ENCODE measurements around the gene CDS1. TPM values are rescaled to one million over a fixed set of nuclear protein-coding genes. Genes with fewer than 3 reads are reported as not detected.

CDS1 gene
- total and polyA plus RNA-seq, 2 of the 8 experiments (the other 6 are each of a cell fraction or from before 2014, with no cell fraction given): 8.7 to 13.9 TPM

DNA sequence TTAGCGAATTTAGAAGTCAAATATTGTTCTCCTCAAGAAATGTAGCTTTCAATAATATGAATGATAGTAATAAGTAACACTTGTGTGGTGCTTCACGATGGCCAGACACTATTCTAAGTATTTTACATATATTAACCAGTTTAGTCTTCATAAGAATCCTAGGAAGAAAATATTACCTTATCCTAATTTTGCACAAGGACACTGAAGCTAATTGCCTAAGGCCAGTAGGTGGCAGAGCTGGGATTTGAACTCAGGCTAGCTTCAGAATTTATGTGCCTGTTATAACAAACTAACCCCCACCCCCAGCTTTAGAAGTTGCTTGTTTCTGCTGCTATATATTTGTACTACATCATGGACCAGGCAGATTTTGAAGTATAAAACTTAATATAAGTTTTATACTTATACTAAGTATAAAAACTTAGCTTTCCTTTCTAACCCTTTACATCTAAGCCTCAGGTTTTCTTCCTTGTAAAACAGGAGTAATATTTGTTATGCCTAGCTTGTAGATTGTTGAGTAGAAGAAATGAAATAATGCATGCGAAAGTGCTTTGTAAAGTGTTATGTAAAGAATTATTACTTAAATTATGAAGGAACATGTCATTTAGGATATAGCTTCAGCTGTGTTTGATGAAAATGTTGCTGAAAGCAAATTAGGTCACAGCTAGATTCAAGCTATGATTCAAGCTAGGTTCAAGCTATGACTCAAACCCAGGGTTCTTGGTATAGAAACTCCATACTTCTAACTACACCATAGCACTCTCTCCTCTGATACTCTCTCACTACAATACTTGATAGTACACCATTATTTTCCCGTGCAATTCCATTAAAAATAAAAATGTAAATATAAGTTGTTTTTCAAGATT is 4.2 kb upstream of the CDS1 start:
- Histone ChIP-seq H2BK15ac (ENCODE audit: low read length) (no peak overlapping the region), H3K9me3 (ENCODE audit: insufficient read depth in 2 of 2, low read depth in 1 of 2, low read length in 1 of 2) (no peaks in the 10 kb centered on the region), H2BK5ac (ENCODE audit: low read depth, low read length) (no peak overlapping the region), H3K18ac (ENCODE audit: extremely low read depth, low read length) (no peak overlapping the region), H3K79me2 (ENCODE audit: control insufficient read depth in 1 of 2, insufficient read depth in 2 of 2, low read length in 2 of 2) (peaks cover 0 to 1% of the 10 kb centered on the region in 2 experiments; a peak in 1 of 4 replicates), H4K91ac (replicated peaks; ENCODE audit: insufficient read length, low read length) (no peak overlapping the region), H3K79me1 (ENCODE audit: low read depth, low read length) (no peaks in the 10 kb centered on the region), H3K4me2 (ENCODE audit: insufficient read depth in 1 of 2, low read depth in 2 of 2, low read length in 2 of 2) (no peak overlapping the region; a peak in 1 of 4 replicates), H2BK120ac (replicated peaks; ENCODE audit: low read depth, low read length) (no peak overlapping the region), H3K23me2 (ENCODE audit: low read depth, low read length) (peaks cover 9% of the 10 kb centered on the region; the same call in 1 of the 2 replicates), H3K4ac (replicated peaks; ENCODE audit: insufficient read length, low read depth, low read length) (no peak overlapping the region), H2AK5ac (ENCODE audit: low read depth, low read length) (no peak overlapping the region), H2AFZ (ENCODE audit: low read length) (no peak overlapping the region), H3K4me3 (ENCODE audit: extremely low read depth in 1 of 4, insufficient read depth in 2 of 4, low read depth in 3 of 4, low read length in 4 of 4) (no peak overlapping the region), H2BK12ac (ENCODE audit: low read depth, low read length) (no peak overlapping the region), H2BK20ac (ENCODE audit: low read length) (no peak overlapping the region), H3K4me1 (replicated peaks in 1 of 4; ENCODE audit: control insufficient read depth in 3 of 4, insufficient read depth in 4 of 4, low read length in 3 of 4) (peaks cover 7 to 14% (median 8%) of the 10 kb centered on the region in 4 experiments; a peak in 6 of 7 replicates), H3K36me3 (ENCODE audit: control insufficient read depth in 2 of 4, insufficient read depth in 4 of 4, low read length in 3 of 4) (no peaks in the 10 kb centered on the region), H3K9ac (replicated peaks in 1 of 4; ENCODE audit: extremely low read depth in 1 of 4, low read depth in 3 of 4, low read length in 3 of 4) (no peak overlapping the region), H4K8ac (ENCODE audit: extremely low read depth, insufficient read depth, low read length) (no peak overlapping the region), H3K56ac (replicated peaks; ENCODE audit: insufficient read length, low read depth, low read length) (no peak overlapping the region), H4K20me1 (replicated peaks in 1 of 2; ENCODE audit: control insufficient read depth in 1 of 2, insufficient read depth in 2 of 2, low read length in 2 of 2) (no peaks in the 10 kb centered on the region), H3K23ac (ENCODE audit: insufficient read length) (no peak overlapping the region), H3K27ac (ENCODE audit: low read depth, low read length) (no peak overlapping the region), H4K5ac (ENCODE audit: insufficient read length, low read depth, low read length) (no peak overlapping the region), H3K27me3 (replicated peaks in 1 of 4; ENCODE audit: control insufficient read depth in 3 of 4, extremely low read depth in 1 of 4, insufficient read depth in 3 of 4, low read length in 3 of 4) (peaks cover 0 to 6% (median 3%) of the 10 kb centered on the region in 4 experiments; a peak in 3 of 7 replicates), H3K14ac (ENCODE audit: insufficient read length) (no peak overlapping the region)
- peak in 2 of 3 experiments; percentile 50 to 69; a peak in 2 of 4 replicates for TF ChIP-seq CTCF (IDR thresholded peaks at IDR 0.05; ENCODE audit: control extremely low read depth in 1 of 3, insufficient read depth in 1 of 3, low read depth in 1 of 3, low read length in 3 of 3)
- peak; percentile 66 to 70 for TF ChIP-seq RAD21 (IDR thresholded peaks at IDR 0.05 in 1 of 2, conservative IDR thresholded peaks at IDR 0.05 in 1 of 2; ENCODE audit: low read depth in 2 of 2, low read length in 2 of 2)
- no peak for TF ChIP-seq SIN3A (conservative IDR thresholded peaks at IDR 0.05 in 1 of 2, IDR thresholded peaks at IDR 0.05 in 1 of 2; ENCODE audit: low read depth in 1 of 2, low read length in 2 of 2)
- no peak for TF ChIP-seq PHF8 (conservative IDR thresholded peaks at IDR 0.05; ENCODE audit: low read depth, low read length)
- peak; percentile 50 for FAIRE-seq
- ChIA-PET POLR2A (ENCODE audit: partially characterized antibody) (interaction anchor here (0.6 to 2.2 kb wide), 8 partner anchors 9 to 101 kb away, joined by 3 to 7 read pairs (median 4); no protein-coding TSS in a partner anchor), CTCF (ENCODE audit: partially characterized antibody) (interaction anchor here (0.8 to 3.0 kb wide), 45 partner anchors 8 to 394 kb away, joined by 3 to 27 read pairs (median 4); partner anchors contain the start of gene WDFY3)
- DNase-seq (ENCODE audit: low read depth in 1 of 2, low spot score in 2 of 2): no peak
- WGBS, 2 experiments (ENCODE audit: extremely low coverage in 1 of 2, insufficient coverage in 1 of 2, insufficient read length in 1 of 2, insufficient replicate concordance in 2 of 2, low coverage in 1 of 2, low lambda C conversion rate in 2 of 2, missing lambda C conversion rate in 1 of 2): 64% methylated on average over 4 of the region's 4 CpGs; no CpG with 5 or more reads in 1 of the 2 experiments

Data from H1 (cell line).